HL-60 (cell line): ENCODE results near the gene PLGLB1.
"Not testable (repeated sequence)": the region's sequence is repeated elsewhere in the genome, so short reads cannot be mapped to it uniquely, and the experiment has no call there.

Experiments used
- GABPA ChIP-seq: IDR thresholded peaks from 2 replicates; pipeline ENCODE4 v1.6.1; 2012; ENCODE audit warnings: low read depth
- POLR2AphosphoS5 ChIP-seq: IDR thresholded peaks from 2 replicates; pipeline ENCODE4 v1.6.1; 2012; ENCODE audit warnings: low read depth
- SPI1 ChIP-seq: IDR thresholded peaks from 2 replicates; pipeline ENCODE4 v1.6.1; 2012; ENCODE audit warnings: low read depth, mild to moderate bottlenecking, borderline replicate concordance
- TF ChIP-seq, protein P1 (sequence below): IDR thresholded peaks from one replicate; pipeline ENCODE4 v1.5.1; 2011; ENCODE audit warnings: low read length, control low read depth, inconsistent platforms; ENCODE audit not compliant: insufficient read depth
- TF ChIP-seq, protein P2 (sequence below): IDR thresholded peaks from 2 replicates; pipeline ENCODE4 v1.6.1; 2012; ENCODE audit warnings: low read depth; ENCODE audit not compliant: insufficient replicate concordance

DNA sequence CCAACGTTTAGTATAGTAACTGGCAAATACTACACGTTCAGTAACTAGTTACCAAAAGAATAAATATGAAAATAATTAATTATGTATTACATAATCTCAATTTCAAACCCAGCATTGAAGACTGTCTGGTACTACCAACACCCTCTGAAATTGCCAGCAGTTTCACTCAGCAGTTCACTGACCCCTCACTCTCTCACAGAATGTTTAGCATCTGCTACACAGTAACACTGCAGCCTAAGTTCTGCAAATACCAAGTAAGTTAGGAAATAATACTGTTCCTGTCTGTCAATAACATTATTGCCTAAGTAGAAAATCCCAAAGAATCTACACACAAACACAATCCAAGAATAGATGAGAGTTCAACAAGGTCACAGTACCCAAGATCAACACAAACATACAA lies 41.8 kb upstream of the PLGLB1 start:
- TF ChIP-seq, protein P1, sequence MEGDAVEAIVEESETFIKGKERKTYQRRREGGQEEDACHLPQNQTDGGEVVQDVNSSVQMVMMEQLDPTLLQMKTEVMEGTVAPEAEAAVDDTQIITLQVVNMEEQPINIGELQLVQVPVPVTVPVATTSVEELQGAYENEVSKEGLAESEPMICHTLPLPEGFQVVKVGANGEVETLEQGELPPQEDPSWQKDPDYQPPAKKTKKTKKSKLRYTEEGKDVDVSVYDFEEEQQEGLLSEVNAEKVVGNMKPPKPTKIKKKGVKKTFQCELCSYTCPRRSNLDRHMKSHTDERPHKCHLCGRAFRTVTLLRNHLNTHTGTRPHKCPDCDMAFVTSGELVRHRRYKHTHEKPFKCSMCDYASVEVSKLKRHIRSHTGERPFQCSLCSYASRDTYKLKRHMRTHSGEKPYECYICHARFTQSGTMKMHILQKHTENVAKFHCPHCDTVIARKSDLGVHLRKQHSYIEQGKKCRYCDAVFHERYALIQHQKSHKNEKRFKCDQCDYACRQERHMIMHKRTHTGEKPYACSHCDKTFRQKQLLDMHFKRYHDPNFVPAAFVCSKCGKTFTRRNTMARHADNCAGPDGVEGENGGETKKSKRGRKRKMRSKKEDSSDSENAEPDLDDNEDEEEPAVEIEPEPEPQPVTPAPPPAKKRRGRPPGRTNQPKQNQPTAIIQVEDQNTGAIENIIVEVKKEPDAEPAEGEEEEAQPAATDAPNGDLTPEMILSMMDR, result not testable (repeated sequence)
- TF ChIP-seq POLR2AphosphoS5, GABPA, SPI1: not testable (repeated sequence)
- TF ChIP-seq, protein P2, sequence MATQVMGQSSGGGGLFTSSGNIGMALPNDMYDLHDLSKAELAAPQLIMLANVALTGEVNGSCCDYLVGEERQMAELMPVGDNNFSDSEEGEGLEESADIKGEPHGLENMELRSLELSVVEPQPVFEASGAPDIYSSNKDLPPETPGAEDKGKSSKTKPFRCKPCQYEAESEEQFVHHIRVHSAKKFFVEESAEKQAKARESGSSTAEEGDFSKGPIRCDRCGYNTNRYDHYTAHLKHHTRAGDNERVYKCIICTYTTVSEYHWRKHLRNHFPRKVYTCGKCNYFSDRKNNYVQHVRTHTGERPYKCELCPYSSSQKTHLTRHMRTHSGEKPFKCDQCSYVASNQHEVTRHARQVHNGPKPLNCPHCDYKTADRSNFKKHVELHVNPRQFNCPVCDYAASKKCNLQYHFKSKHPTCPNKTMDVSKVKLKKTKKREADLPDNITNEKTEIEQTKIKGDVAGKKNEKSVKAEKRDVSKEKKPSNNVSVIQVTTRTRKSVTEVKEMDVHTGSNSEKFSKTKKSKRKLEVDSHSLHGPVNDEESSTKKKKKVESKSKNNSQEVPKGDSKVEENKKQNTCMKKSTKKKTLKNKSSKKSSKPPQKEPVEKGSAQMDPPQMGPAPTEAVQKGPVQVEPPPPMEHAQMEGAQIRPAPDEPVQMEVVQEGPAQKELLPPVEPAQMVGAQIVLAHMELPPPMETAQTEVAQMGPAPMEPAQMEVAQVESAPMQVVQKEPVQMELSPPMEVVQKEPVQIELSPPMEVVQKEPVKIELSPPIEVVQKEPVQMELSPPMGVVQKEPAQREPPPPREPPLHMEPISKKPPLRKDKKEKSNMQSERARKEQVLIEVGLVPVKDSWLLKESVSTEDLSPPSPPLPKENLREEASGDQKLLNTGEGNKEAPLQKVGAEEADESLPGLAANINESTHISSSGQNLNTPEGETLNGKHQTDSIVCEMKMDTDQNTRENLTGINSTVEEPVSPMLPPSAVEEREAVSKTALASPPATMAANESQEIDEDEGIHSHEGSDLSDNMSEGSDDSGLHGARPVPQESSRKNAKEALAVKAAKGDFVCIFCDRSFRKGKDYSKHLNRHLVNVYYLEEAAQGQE, result not testable (repeated sequence)
